HG03135 (cell line): ENCODE results near the gene FOXD2.

ENCODE experiments used
- ATAC-seq: cut with Tn5 transposase; IDR thresholded peaks from one replicate; pipeline ENCODE4 v1.9.1; 2021; ENCODE audit warnings: mild to moderate bottlenecking, moderate library complexity; ENCODE audit not compliant: unreplicated experiment

FOXD2 gene

DNA sequence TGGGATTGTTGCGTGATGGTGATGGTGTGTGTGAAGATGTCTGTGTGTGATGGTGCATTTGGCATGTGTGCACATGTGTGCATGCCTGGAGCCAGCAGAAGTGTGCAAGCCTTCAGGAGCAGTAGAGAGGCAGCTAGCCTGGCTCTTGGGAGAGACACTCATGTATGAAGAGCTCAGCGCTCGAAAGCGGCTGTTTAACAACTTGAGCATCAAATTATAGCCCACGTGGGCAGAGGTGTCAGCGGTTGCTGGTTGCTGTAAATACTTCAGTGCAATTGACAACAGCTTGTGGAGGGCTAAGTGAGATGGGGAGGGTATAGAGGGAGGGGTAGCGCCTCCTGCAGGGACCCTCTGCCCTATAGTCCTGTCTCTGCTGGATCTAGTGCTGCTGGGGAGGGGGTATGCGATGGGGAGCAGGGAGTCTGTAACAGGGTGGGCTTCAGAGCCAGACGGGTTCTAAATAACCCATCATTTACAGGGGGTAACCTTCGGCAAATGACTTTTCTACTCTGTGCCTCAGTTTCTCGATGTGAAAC lies 21.5 kb downstream of the FOXD2 start:
- no peak for ATAC-seq

DNA sequence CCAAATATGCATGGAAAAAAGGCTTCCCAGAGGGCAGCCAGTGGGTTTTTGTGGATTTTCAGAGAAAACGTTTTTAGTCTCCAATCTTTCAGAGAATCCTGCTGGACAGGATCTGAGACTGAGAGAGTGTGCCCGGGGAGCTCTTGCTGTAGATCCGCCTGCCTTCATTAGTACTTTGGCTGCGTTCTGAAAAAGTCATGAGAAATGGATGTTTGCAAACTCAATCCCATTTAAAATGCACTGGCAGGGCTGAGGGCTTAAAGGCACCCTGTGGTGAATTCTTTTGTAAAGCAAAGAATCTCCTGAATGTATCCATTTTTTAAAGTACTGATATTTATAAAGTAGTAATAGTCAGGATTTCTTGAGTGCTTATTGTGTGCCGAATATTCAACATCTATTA lies 22.2 kb downstream of the FOXD2 start:
- ATAC-seq, result no peak

- no peak for ATAC-seq
Measured at GRCh38 chr1:47460456-47460855, 22.6 kb downstream of the FOXD2 start.

DNA sequence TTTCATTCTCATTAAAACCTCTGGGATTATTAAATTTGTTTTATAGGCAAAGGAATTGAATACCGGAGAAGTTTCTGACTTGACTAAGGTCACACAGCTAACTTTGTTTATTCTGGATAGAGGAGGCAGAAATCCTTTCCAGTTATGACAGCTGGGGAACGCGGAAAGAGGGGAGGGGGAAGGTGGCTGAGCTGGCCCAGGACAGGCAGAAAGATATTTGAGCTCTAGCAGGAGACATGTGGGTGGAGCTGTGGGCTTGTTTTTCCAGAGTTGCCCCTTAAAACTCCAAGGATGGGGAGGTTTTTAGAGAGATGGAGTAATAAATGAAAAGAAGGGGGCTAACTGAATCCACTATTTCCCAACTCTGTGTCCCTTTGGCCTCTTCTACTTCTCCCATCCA lies 27.8 kb downstream of the FOXD2 start:
- ATAC-seq, result no peak

- no peak for ATAC-seq
Measured at GRCh38 chr1:47468709-47469389, 31.0 kb downstream of the FOXD2 start.

DNA sequence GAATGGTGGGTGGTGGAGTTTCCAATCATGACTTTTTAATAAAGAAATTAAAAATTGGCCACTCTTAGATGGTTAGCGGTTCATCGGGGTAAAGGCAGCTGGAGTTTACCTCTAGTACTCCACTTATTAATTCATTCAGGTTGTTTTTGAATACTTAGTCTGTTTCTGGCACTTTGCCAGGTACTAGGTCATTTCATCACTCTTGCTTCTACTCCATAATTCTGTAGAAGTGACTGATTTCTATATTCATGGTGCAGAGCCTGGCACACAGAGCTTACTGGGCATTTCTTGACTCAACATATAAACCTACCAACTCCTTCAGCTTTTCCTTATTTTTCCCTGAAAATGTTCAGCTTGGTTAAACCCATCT lies 31.5 kb downstream of the FOXD2 start:
- ATAC-seq, result no peak

DNA sequence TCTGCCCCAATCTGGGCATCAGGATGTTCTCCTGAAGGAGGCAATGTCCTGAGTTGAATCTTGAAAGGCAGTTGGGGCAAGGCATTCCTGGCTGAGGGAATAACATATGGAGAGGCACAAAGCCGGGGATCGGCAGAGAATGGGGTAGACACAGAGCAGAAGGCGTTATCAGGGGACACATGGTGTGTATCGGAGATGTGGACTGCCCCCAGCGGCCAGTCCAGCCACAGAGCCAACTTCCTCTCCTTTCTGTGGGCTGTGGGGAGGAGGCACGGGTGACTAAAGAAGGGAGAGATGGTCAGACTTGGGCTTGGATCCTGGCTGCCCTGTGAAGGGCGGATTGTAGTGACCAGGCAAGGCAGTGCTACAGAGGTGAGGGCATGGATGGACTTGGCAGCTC lies 32.1 kb downstream of the FOXD2 start:
- ATAC-seq, result no peak

GRCh38 chr1:47471163-47471562 lies 33.3 kb downstream of the FOXD2 start:
- ATAC-seq, result no peak

GRCh38 chr1:47474278-47475193 lies 36.7 kb downstream of the FOXD2 start:
- no peak for ATAC-seq

DNA sequence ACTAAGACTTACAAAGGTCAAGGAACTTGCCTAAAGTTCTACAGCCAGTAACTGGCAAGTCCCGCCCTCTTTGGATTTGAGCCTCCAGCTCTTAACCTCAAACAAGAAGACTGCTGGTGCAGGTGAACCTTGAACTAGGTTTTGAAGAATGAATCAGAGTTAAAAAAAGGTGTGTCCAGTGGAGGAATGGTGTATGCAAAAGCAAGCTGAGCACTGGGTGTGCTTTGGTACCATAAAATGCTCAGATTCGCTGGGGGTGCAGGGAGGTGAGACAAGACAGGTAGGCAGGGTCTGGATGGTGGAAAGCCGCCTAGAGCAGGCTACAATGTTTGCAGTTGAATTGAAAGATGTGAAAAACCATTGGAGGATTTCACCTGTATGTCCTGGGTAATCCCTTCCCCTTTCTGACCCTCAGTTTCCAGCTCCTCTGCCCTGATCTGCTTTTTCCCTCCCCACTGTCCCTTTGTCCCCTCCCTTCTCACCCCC lies 39.8 kb downstream of the FOXD2 start:
- no peak for ATAC-seq

DNA sequence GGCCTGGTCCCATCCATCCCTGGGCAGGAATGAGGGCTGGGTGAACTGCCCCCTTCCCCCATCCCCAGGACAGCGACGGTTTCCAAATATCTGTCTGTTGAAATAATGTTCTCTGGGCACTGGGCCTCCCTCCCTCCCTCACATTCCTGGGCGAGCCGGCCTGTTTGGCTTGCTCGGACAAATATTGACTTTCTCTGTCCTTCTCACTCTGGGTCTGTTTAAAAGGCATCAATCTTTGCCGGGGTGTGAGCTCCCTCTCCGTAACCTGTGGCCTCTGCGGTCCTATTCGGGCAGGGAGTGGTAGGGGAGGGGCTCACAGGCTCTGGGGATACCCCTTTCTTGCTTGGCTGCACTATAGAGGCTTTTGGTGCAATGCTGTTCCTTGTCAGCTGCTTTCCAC lies 40.2 kb downstream of the FOXD2 start:
- ATAC-seq, result no peak

DNA sequence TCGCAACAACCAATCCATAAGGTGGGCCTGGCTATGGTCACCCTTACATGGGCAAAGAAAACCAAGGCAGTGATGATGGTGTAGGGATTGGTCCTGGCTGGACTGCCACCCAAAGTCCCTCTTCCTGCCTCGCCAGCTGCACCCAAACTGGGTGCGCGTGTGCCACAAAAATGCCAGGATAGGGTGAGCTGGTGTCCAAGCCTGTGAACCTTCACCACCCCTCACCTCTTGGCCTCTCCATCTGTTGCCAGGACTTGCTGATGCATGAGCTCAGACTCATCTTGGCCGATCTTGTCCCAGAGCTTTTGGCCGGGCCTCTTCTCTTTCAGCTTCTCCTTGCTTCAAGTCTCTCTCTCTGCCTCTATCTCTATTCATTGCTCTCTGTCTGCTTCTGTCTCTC lies 41.8 kb downstream of the FOXD2 start:
- no peak for ATAC-seq

- ATAC-seq, result no peak
Measured at GRCh38 chr1:47481936-47482335, 44.1 kb downstream of the FOXD2 start.

DNA sequence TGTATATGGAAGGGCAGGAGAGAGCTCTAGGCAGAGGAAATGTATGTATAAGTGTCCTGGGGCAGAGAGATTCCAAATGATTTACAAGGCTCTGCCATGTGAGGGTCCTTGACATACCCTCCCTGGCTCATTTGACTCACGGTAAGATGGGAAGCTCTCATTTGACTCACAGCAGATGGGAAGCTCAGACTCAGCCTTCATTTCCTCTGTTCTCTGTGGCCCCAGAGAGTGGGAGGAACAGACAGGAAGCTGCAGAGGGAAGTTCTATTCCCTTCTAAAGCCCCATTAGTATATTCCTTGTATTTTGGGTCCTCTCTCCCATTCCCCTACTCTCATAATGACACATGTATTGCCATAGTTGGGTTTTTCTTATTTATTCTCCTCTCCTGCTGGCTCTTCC lies 44.9 kb downstream of the FOXD2 start:
- ATAC-seq, result no peak

DNA sequence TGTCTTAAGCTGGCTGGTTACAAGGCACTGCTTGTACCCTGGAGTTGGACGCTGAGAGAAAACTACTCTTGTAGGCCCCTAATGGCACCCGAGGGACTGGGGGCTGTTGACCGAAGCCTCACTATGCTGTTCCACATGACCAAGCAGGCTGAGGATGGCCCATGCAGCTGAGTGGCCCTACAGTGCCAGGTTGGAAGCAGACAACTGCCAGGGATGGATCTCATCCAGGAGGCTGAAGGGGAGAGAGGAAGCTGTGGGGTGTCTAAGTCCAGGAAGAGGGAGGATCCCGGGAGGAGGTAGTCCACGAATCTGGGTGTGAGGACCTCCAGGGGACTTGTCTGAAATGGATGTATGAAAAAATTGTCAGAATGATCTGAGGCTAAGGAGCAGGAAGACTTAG lies 45.8 kb downstream of the FOXD2 start:
- ATAC-seq, result no peak

DNA sequence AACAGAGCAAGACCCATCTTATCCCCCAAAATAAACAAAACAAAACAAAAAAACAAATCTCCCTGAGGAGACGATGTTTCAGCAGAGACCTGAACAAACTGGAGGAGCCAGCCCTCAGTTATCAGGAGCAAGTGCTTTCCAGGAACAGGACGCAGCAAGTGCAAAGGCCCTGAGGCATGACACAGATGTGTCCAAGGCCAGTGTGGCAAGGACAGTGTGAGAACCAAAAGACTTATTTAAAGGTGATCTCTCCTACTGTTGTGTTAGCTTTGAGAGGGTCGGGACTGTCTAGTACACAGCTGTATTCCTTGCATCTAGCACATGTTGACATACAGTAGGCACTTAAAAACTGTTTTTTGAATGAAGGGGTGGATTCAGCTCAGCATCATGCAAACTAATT lies 48.0 kb downstream of the FOXD2 start:
- ATAC-seq, result no peak

DNA sequence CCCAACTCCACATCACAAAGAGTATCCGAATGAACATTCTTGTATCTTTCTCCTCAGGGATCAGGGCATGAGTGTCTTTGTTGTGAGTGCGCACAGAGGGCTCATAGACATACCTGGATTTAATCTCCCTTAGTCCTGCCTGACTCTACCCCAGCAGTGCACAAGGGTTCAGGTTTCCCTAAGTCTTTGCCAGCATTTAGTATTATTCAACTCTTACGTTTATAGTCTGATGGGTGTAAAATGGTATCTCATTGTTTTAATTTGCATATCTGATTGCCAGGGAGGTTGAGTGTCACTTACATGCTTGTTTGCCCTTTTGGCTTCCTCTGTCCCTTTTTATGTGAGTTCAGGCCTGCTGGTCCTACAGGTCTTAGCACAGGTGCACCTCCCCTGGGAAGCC lies 49.5 kb downstream of the FOXD2 start:
- ATAC-seq, result no peak

GRCh38 chr1:47487850-47488450 lies 50.1 kb downstream of the FOXD2 start:
- no peak for ATAC-seq
